Measurements from ENCODE around the gene RSU1. TPM values are rescaled to one million over a fixed set of nuclear protein-coding genes. Genes with fewer than 3 reads are reported as not detected.
A peak's percentile ranks its signal among the peaks of the same experiment; 100 is the strongest.

Gene RSU1
- 10 to 100 TPM; 19.2 to 37.0 (median 21.7) TPM for polyA plus RNA-seq
- long read RNA-seq, donor 1, transcript RSU1-203 (8 exons, 3,919 nt) = minor isoform, 6 of 33 reads
- long read RNA-seq, donor 1, transcript RSU1-201 (9 exons, 3,834 nt) = major isoform, 22 of 33 reads
- long read RNA-seq, donor 1, transcript RSU1-205 (8 exons, 3,639 nt) = minor isoform, 5 of 33 reads
- long read RNA-seq, donor 1, partial matches to known transcripts = 0 of 33 reads
- long read RNA-seq, donor 1, other reads (novel, unspliced or antisense) = 0 of 33 reads
- long read RNA-seq, donor 2, transcript RSU1-201 (9 exons, 3,834 nt) = major isoform, 9 of 11 reads
- long read RNA-seq, donor 2, partial matches to known transcripts = 0 of 11 reads
- long read RNA-seq, donor 2, other reads (novel, unspliced or antisense) = 0 of 11 reads
- long read RNA-seq, donor 3, transcript RSU1-201 (9 exons, 3,834 nt) = major isoform, 5 of 10 reads
- long read RNA-seq, donor 3, partial matches to known transcripts = 0 of 10 reads
- long read RNA-seq, donor 3, other reads (novel, unspliced or antisense) = 0 of 10 reads
- long read RNA-seq, donor 4, partial matches to known transcripts = 0 of 1 reads
- long read RNA-seq, donor 4, other reads (novel, unspliced or antisense) = 0 of 1 reads
- long read RNA-seq, donor 5, partial matches to known transcripts = 9 of 13 reads
- long read RNA-seq, donor 5, other reads (novel, unspliced or antisense) = 0 of 13 reads
- long read RNA-seq, donor 6, transcript RSU1-201 (9 exons, 3,834 nt) = major isoform, 10 of 14 reads
- long read RNA-seq, donor 6, partial matches to known transcripts = 0 of 14 reads
- long read RNA-seq, donor 6, other reads (novel, unspliced or antisense) = 0 of 14 reads
- long read RNA-seq, donor 7 = 0 reads
- long read RNA-seq, donor 8, partial matches to known transcripts = 0 of 5 reads
- long read RNA-seq, donor 8, other reads (novel, unspliced or antisense) = 0 of 5 reads
- long read RNA-seq, donor 9, partial matches to known transcripts = 0 of 1 reads
- long read RNA-seq, donor 9, other reads (novel, unspliced or antisense) = 0 of 1 reads
- long read RNA-seq, donor 10, transcript RSU1-201 (9 exons, 3,834 nt) = major isoform, 24 of 57 reads
- long read RNA-seq, donor 10, transcript RSU1-205 (8 exons, 3,639 nt) = minor isoform, 15 of 57 reads
- long read RNA-seq, donor 10, partial matches to known transcripts = 16 of 57 reads
- long read RNA-seq, donor 10, other reads (novel, unspliced or antisense) = 0 of 57 reads

DNA sequence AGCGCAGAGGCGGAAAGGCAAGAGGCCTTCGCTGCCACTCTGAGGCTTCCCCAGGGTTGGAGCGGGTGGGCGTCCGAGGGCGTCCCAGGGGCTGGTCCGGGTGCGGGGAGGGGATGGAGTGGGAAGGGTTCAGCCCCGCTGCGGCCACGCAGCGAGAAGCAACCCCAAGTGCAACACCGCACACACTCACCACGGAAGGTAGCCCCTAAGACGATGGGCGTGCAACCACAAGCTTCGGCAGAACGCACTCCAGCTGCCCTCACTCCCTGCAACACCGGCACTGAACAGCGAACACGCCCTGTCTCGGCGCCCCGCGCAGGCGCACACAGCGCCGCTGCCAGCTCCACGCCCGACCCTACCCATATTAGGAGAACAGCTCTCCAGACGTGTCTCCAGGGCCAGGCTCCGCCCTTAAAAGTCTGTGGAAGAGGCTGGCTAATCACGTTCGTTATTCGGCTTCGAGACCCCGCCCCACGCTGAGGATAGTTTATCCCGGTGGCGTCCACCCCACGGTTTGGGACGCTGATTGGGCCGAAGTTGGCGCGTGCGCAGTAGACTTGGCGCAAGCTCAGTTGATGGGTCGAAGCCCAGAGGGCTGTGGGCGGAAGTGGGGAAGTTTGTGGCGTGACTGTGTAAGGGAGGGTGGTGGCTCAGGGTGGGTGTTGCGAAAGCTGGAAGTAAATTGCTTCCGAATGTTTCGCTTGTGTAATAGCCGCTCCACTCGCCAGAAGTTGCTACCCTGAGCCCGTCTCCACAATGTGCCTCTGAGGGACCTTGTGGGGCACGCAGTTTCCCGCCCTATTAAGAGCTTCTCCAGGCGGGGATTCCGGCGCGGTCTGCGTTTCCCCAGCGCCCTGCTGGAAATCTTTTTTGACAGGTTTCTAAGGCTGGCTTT is at the start of gene RSU1:
Gene RSU1 (minus strand): TSS at position 300 of the 895 bp plus-strand sequence. CDS start 343 bp downstream, outside the sequence.
- 0 to 1% (median 0%) methylated on average over 62 to 65 of the region's 65 CpGs for whole genome bisulfite sequencing, 3 donors
- DNase-seq = peak; percentile 100
- peak; percentile 86 for FAIRE-seq
- H3K4me1 ChIP-seq (ENCODE audit: control insufficient read depth in 3 of 3, insufficient read depth in 2 of 3, low read depth in 1 of 3, low read length in 2 of 3) = peaks cover 0 to 4% (median 3%) of the 10 kb centered on the region in 3 donors
- H3K27me3 ChIP-seq (ENCODE audit: control insufficient read depth in 3 of 3, insufficient read depth in 3 of 3, low read length in 3 of 3) = peaks cover 0 to 7% (median 0%) of the 10 kb centered on the region in 3 donors
- peak within 1 kb of the TSS; percentile 66 to 93 (median 70) for H3K27ac ChIP-seq (ENCODE audit: low read depth in 1 of 3, low read length in 2 of 3)
- peaks cover 0 to 8% (median 0%) of the 10 kb centered on the region in 3 donors for H3K36me3 ChIP-seq (ENCODE audit: control insufficient read depth in 3 of 3, insufficient read depth in 2 of 3, low read depth in 1 of 3, low read length in 3 of 3)
- peak within 1 kb of the TSS; percentile 52 to 89 (median 87) for H3K4me3 ChIP-seq (ENCODE audit: low read depth in 1 of 3, low read length in 3 of 3)
- peaks cover 0 to 6% of the 10 kb centered on the region in 2 donors for H3K9me3 ChIP-seq (ENCODE audit: control insufficient read depth in 2 of 2, insufficient read depth in 1 of 2, low read depth in 1 of 2, low read length in 1 of 2)

GRCh38 chr10:16866541-16867275 is 49.5 kb upstream of the RSU1 start:
- 78 to 90% (median 87%) methylated on average over 7 of the region's 7 CpGs for WGBS, 3 donors
- FAIRE-seq (no peak), DNase-seq (no peak)
- Histone ChIP-seq H3K4me3 (ENCODE audit: low read depth in 1 of 3, low read length in 3 of 3) (no peak overlapping the region), H3K27ac (ENCODE audit: low read depth in 1 of 3, low read length in 2 of 3) (no peak overlapping the region), H3K27me3 (ENCODE audit: control insufficient read depth in 3 of 3, insufficient read depth in 3 of 3, low read length in 3 of 3) (no peaks in the 10 kb centered on the region), H3K9me3 (ENCODE audit: control insufficient read depth in 2 of 2, insufficient read depth in 1 of 2, low read depth in 1 of 2, low read length in 1 of 2) (no peaks in the 10 kb centered on the region), H3K4me1 (ENCODE audit: control insufficient read depth in 3 of 3, insufficient read depth in 2 of 3, low read depth in 1 of 3, low read length in 2 of 3) (no peaks in the 10 kb centered on the region), H3K36me3 (ENCODE audit: control insufficient read depth in 3 of 3, insufficient read depth in 2 of 3, low read depth in 1 of 3, low read length in 3 of 3) (no peaks in the 10 kb centered on the region)

- Histone ChIP-seq H3K27me3 (ENCODE audit: control insufficient read depth in 3 of 3, insufficient read depth in 3 of 3, low read length in 3 of 3) (no peaks in the 10 kb centered on the region), H3K27ac (ENCODE audit: low read depth in 1 of 3, low read length in 2 of 3) (no peak overlapping the region), H3K9me3 (ENCODE audit: control insufficient read depth in 2 of 2, insufficient read depth in 1 of 2, low read depth in 1 of 2, low read length in 1 of 2) (no peaks in the 10 kb centered on the region), H3K4me3 (ENCODE audit: low read depth in 1 of 3, low read length in 3 of 3) (no peak overlapping the region), H3K36me3 (ENCODE audit: control insufficient read depth in 3 of 3, insufficient read depth in 2 of 3, low read depth in 1 of 3, low read length in 3 of 3) (no peaks in the 10 kb centered on the region), H3K4me1 (ENCODE audit: control insufficient read depth in 3 of 3, insufficient read depth in 2 of 3, low read depth in 1 of 3, low read length in 2 of 3) (no peaks in the 10 kb centered on the region)
- DNase-seq (no peak), FAIRE-seq (no peak)
- 83 to 89% (median 84%) methylated on average over 7 of the region's 7 CpGs for whole genome bisulfite sequencing, 3 donors
Observed at GRCh38 chr10:16865766-16866165, 48.5 kb upstream of the RSU1 start.

- no peak for FAIRE-seq
- Histone ChIP-seq H3K4me3 (ENCODE audit: low read depth in 1 of 3, low read length in 3 of 3) (no peak overlapping the region), H3K36me3 (ENCODE audit: control insufficient read depth in 3 of 3, insufficient read depth in 2 of 3, low read depth in 1 of 3, low read length in 3 of 3) (no peaks in the 10 kb centered on the region), H3K27ac (ENCODE audit: low read depth in 1 of 3, low read length in 2 of 3) (no peak overlapping the region), H3K27me3 (ENCODE audit: control insufficient read depth in 3 of 3, insufficient read depth in 3 of 3, low read length in 3 of 3) (no peaks in the 10 kb centered on the region), H3K9me3 (ENCODE audit: control insufficient read depth in 2 of 2, insufficient read depth in 1 of 2, low read depth in 1 of 2, low read length in 1 of 2) (no peaks in the 10 kb centered on the region), H3K4me1 (ENCODE audit: control insufficient read depth in 3 of 3, insufficient read depth in 2 of 3, low read depth in 1 of 3, low read length in 2 of 3) (no peaks in the 10 kb centered on the region)
- DNase-seq = no peak
- WGBS, 3 donors = 67 to 76% (median 70%) methylated on average over 2 of the region's 2 CpGs
Observed at GRCh38 chr10:16863766-16864165, 46.5 kb upstream of the RSU1 start.

DNA sequence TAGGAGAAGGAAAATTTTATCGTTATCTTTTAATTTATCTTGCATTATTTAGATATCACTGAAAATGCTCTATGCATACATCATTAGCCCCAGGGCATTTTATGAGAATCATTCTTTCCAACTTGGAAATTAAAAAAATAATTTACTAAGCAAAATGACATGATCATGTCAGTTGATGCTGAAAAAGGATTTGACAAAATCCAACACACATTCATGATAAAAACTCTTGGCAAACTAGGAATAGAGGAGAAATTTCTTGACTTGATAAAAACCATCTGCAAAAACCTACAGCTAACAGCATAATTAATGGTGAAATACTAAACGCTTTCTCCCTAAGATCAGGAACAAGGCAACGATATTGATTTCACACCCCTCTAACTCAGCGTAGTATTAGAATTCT is 40.2 kb upstream of the RSU1 start:
- no peaks in the 10 kb centered on the region for H3K9me3 ChIP-seq (ENCODE audit: control insufficient read depth in 2 of 2, insufficient read depth in 1 of 2, low read depth in 1 of 2, low read length in 1 of 2)
- no peak overlapping the region for H3K27ac ChIP-seq (ENCODE audit: low read depth in 1 of 3, low read length in 2 of 3)
- DNase-seq (no peak), FAIRE-seq (no peak)
- H3K27me3 ChIP-seq (ENCODE audit: control insufficient read depth in 3 of 3, insufficient read depth in 3 of 3, low read length in 3 of 3) = no peaks in the 10 kb centered on the region
- H3K4me1 ChIP-seq (ENCODE audit: control insufficient read depth in 3 of 3, insufficient read depth in 2 of 3, low read depth in 1 of 3, low read length in 2 of 3) = peaks cover 0 to 9% (median 0%) of the 10 kb centered on the region in 3 donors
- no peaks in the 10 kb centered on the region for H3K36me3 ChIP-seq (ENCODE audit: control insufficient read depth in 3 of 3, insufficient read depth in 2 of 3, low read depth in 1 of 3, low read length in 3 of 3)
- no peak overlapping the region for H3K4me3 ChIP-seq (ENCODE audit: low read depth in 1 of 3, low read length in 3 of 3)
- WGBS, 3 donors = 86 to 94% (median 92%) methylated on average over 4 of the region's 4 CpGs

DNA sequence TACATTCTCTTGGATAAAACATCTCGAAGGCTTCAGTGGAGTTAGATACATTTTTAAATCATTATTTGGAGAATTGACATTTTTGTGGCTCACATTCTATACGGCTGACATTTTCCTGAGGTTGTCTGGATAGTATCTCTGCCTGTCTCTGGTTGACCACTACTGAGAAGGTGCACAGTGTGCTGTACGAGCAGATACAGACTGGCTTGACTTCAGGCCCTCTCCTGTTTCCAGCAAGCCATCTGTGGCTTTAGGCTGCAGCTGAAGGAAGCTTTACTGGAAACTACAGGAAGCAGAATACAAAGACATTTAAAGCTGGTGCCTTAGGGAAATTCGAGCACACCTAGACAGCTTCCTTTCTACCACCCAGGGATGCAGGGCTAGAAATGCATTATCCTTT is 39.3 kb upstream of the RSU1 start:
- no peaks in the 10 kb centered on the region for H3K36me3 ChIP-seq (ENCODE audit: control insufficient read depth in 3 of 3, insufficient read depth in 2 of 3, low read depth in 1 of 3, low read length in 3 of 3)
- no peaks in the 10 kb centered on the region for H3K27me3 ChIP-seq (ENCODE audit: control insufficient read depth in 3 of 3, insufficient read depth in 3 of 3, low read length in 3 of 3)
- H3K4me1 ChIP-seq (ENCODE audit: control insufficient read depth in 3 of 3, insufficient read depth in 2 of 3, low read depth in 1 of 3, low read length in 2 of 3) = peaks cover 0 to 9% (median 0%) of the 10 kb centered on the region in 3 donors
- H3K27ac ChIP-seq (ENCODE audit: low read depth in 1 of 3, low read length in 2 of 3) = no peak overlapping the region
- 55 to 69% (median 66%) methylated on average over 4 of the region's 4 CpGs for WGBS, 3 donors
- DNase-seq = no peak
- no peaks in the 10 kb centered on the region for H3K9me3 ChIP-seq (ENCODE audit: control insufficient read depth in 2 of 2, insufficient read depth in 1 of 2, low read depth in 1 of 2, low read length in 1 of 2)
- FAIRE-seq = no peak
- no peak overlapping the region for H3K4me3 ChIP-seq (ENCODE audit: low read depth in 1 of 3, low read length in 3 of 3)

- no peaks in the 10 kb centered on the region for H3K27me3 ChIP-seq (ENCODE audit: control insufficient read depth in 3 of 3, insufficient read depth in 3 of 3, low read length in 3 of 3)
- no peak overlapping the region for H3K27ac ChIP-seq (ENCODE audit: low read depth in 1 of 3, low read length in 2 of 3)
- 74 to 80% (median 78%) methylated on average over 5 of the region's 5 CpGs for WGBS, 3 donors
- no peak overlapping the region for H3K4me3 ChIP-seq (ENCODE audit: low read depth in 1 of 3, low read length in 3 of 3)
- peaks cover 0 to 9% (median 0%) of the 10 kb centered on the region in 3 donors for H3K4me1 ChIP-seq (ENCODE audit: control insufficient read depth in 3 of 3, insufficient read depth in 2 of 3, low read depth in 1 of 3, low read length in 2 of 3)
- no peaks in the 10 kb centered on the region for H3K9me3 ChIP-seq (ENCODE audit: control insufficient read depth in 2 of 2, insufficient read depth in 1 of 2, low read depth in 1 of 2, low read length in 1 of 2)
- no peak for DNase-seq
- no peaks in the 10 kb centered on the region for H3K36me3 ChIP-seq (ENCODE audit: control insufficient read depth in 3 of 3, insufficient read depth in 2 of 3, low read depth in 1 of 3, low read length in 3 of 3)
- FAIRE-seq = no peak
Observed at GRCh38 chr10:16856092-16856491, 38.9 kb upstream of the RSU1 start.
